C4-2B (cell line): ENCODE data around the gene DNAJA1.
A peak's percentile ranks its signal among the peaks of the same experiment; 100 is the strongest.

Experiments
- H3K27ac ChIP-seq: fragments of 450-650 bp; 2 replicates; pipeline ENCODE4 v1.5.1; 2017
- ZFX ChIP-seq: fragments of 450-650 bp; IDR thresholded peaks from 2 replicates; pipeline ENCODE4 v1.6.1; 2017
- TF ChIP-seq, protein P1 (sequence below): fragments of 450-650 bp; conservative IDR thresholded peaks from 2 replicates; pipeline ENCODE4 v1.5.1; 2017; ENCODE audit warnings: mild to moderate bottlenecking

Gene DNAJA1

DNA sequence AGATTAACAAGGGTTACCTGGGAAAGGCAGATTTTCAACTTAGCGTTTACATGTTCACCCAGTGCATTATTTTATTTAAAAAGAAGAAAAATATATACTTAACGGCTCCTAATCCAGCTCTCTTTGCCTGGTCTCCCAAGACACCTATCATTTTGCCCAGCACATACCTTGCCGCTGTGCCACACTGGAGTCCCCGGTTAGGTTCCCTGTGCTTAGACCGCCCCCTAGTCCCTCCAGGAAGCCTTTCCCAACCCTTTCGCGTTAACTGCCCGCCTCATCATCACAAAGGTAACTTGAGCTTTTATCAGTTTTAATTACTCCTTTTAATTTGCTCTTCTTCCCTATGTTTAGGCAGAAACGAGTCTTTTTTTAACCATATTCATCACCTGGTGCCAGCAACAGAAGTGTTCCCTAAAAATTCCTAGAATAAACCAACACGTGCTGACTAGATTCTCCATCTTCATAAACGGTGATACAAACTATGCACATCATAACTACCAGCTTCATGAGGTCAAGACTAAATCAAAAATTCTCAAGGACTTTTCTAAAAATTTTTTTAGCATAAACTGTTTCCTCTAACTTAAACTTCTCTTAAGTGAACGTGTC lies 19.7 kb downstream of the DNAJA1 start:
- TF ChIP-seq, protein P1, sequence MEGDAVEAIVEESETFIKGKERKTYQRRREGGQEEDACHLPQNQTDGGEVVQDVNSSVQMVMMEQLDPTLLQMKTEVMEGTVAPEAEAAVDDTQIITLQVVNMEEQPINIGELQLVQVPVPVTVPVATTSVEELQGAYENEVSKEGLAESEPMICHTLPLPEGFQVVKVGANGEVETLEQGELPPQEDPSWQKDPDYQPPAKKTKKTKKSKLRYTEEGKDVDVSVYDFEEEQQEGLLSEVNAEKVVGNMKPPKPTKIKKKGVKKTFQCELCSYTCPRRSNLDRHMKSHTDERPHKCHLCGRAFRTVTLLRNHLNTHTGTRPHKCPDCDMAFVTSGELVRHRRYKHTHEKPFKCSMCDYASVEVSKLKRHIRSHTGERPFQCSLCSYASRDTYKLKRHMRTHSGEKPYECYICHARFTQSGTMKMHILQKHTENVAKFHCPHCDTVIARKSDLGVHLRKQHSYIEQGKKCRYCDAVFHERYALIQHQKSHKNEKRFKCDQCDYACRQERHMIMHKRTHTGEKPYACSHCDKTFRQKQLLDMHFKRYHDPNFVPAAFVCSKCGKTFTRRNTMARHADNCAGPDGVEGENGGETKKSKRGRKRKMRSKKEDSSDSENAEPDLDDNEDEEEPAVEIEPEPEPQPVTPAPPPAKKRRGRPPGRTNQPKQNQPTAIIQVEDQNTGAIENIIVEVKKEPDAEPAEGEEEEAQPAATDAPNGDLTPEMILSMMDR = peak; percentile 62
- no peak for TF ChIP-seq ZFX
- H3K27ac ChIP-seq = peak overlapping the region; percentile 90

DNA sequence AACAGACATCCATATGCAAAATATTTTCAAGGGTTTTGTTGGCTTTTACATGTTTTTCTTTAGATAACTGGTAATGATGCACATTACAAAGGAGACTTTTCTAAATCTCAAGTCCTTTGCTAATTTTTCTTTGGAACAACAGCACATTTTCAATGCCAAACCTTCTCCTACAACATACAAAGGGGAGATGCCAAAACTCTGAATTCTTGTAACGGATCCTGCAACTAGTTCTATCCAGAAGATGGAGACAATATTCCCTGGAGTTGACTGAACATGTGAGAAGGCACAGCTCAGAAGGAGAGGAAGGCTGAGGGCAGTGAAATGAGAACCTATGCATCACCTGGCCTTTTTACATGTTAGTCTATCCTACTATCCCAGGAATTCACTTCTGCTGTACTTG lies 21.0 kb downstream of the DNAJA1 start:
- no peak overlapping the region for H3K27ac ChIP-seq
- TF ChIP-seq, protein P1 = no peak

DNA sequence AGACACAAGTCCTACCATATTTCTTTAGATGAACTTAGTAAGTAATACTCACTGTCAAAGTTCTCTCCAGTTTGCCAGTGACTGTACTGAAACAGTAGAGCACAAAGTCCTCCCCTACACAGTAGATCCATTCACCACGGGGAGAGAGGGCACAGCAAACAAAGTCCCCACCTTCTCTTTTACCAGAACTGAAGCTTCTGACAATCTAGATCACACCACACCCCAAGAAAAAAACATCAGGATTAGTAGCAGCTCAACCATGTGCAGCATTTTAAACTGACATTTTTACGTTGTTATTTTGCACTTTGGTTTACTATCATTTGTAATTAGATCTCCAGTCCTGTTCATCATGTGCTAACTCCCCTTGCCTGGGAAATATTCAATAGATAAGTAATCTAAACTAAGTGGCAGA lies 23.0 kb downstream of the DNAJA1 start:
- TF ChIP-seq ZFX = no peak
- TF ChIP-seq, protein P1 = no peak
- H3K27ac ChIP-seq = no peak overlapping the region

DNA sequence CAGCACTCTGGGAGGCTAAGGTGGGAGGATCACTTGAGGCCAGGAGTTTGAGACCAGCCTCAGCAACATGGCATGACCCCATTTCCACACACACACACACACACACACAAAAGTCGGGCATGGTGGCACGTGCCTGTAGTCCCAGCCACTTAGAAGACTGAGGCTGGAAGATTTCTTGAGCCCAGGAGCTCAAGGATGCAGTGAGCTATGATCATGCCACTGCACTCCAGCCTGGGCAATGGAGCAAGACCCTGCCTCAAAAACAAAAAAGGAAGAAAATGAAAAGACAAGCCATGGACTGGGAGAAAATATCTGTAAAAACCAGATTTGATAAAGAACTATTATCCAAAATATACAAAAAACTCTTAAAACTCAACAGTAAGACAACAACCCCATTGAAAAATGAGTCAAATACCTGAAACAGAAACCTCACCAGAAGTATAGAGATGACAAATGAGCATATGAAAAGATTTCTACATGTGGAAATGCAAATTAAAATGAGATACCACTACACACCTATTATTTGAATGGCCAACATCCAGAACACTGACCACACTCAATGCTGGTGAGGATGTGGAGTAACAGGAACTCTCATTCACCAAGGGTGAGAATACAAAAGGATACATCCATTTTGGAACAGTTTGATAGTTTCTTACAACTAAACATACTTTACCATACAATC lies 24.7 kb downstream of the DNAJA1 start:
- TF ChIP-seq, protein P1 = no peak
- no peak for TF ChIP-seq ZFX

DNA sequence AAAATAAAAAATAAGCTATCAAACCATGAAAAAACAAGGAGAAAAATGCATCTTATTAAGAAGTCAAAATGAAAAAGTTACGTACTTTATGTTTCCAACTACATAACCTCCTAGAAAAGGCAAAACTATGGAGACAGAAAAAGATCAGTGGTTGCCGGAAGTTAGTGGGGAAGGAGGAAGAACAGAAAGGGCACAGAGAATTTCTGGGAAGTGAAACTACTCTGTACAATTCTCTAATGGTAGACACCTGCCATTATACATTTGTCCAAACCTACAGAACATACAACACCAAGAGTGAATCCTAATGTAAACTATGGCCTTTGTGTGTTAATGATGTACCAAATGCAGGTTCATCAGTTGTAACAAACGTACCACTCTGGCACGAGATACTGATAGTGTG lies 26.1 kb downstream of the DNAJA1 start:
- TF ChIP-seq, protein P1 = no peak
- no peak for TF ChIP-seq ZFX
- H3K27ac ChIP-seq = no peak overlapping the region

More for the DNA sequence above, 24.7 kb downstream of the DNAJA1 start:
- H3K27ac ChIP-seq = no peak overlapping the region

DNA sequence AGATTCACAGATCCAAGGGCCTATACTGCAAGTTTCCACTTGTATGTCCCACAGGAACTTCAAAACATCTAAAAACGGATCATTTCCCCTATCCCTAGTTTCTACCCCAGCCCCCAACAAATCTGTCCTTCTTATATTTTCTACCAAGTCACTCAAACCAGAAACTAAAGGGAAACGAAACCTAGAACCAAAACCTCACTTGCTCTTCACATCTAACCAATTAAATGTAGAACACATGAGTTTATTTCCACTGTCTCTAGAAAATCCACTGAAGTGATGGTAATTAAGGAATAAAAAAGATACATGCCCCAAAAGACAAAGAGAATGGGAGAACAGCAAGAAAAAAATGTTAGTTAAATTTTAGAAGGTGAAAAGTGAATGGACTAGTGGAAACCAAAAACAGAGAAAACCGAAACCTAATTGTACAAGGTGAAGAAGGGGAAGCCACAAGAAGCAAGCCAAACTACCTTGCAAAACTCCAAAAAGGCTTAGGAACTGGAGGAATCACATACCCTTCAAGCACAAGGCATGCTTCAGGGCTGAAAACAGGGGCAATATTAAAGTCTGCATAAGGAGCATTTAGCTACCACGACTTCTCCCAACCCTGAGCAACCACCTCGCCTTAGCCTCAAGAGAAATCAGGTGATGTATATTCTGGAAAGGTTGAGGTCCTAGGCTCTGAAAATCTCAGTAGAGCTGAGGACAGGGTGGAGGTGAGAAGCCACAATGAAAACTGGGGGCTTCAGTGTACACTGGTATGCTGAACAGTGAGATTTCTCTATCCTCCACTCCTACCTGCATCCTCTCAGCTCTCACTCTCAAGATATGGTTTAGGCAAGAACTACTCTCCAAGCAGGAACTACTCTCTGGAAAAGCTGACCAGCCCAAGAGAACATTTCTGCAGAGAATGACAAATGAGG lies 40.3 kb downstream of the DNAJA1 start:
- H3K27ac ChIP-seq = no peak overlapping the region

More for the DNA sequence above, 40.3 kb downstream of the DNAJA1 start:
- TF ChIP-seq, protein P1 = no peak
- no peak for TF ChIP-seq ZFX
